ENCODE results near the gene MND1. TPM values are rescaled to one million over a fixed set of nuclear protein-coding genes. Genes with fewer than 3 reads are reported as not detected.

MND1 gene
- 10.6 to 19.7 TPM (median 13.5 TPM) in 5 replicates for total RNA-seq (2022; extraction: Qiagen RNA extraction; ENCODE audit: low read depth)

DNA sequence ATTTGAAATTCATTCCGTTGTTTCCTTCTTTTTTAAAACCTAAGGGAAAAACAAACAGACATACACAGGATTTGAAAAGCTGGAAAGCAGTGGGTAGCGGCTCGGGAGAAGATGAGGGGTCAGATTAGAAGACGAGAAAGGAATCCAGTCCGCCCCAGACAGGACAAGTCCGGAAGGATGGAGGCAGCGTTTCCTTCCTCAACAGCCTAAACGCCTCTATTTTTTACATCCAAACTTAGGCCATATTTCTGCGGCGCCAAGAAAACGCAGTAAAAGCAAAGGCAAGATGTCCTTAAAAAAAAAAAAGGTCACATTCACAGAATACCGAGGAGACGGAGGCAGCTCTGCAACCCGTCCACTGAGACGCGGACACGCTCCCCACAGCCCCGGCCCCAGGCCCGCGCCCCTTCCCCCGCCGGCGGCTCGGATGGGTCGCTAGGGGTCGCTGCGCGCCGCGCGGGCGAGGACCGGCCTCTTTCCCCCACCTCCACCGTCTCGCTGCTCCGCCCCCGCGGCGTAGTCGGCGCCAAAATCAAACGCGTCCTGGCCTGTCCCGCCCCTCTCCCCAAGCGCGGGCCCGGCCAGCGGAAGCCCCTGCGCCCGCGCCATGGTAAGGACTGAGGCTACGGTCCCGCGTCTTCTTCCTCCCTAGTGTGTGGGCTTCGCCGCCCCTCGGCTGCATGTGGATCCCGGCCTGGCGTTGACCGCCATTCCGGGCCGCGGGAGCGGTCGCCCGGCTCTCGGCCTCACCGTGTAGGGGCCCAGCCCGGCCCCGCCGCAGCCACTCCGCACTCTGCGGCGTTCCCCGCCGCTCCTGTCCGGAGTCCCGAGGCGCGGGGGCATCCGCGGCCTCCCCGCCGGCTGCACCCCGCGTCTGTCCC, at the start of gene MND1:
TSS of gene MND1 (plus strand) at position 558 of the 881 bp plus-strand sequence. CDS start at position 608, 50 bp downstream.

Other genes starting within 250 kb of the MND1 start
- gene TRIM2, start 140.2 kb upstream of the MND1 start, total RNA-seq (2022; extraction: Qiagen RNA extraction; ENCODE audit: low read depth) = 0.54 to 0.75 TPM (median 0.67 TPM) in 5 replicates
- gene TMEM131L, start 121.7 kb downstream of the MND1 start, total RNA-seq (2022; extraction: Qiagen RNA extraction; ENCODE audit: low read depth) = 4.1 to 6.2 TPM (median 5.3 TPM) in 5 replicates